IMR-90 (cell line): Measurements from ENCODE around the gene TAOK1. TPM values are rescaled to one million over a fixed set of nuclear protein-coding genes. Genes with fewer than 3 reads are reported as not detected.

ENCODE experiments used
- ATAC-seq: fragments of 200-7000 bp; cut with Tn5 transposase; 2 replicates; pipeline ENCODE4 v1.9.1; 2020; ENCODE audit warnings: low read depth, mild to moderate bottlenecking, moderate library complexity
- BruUV-seq: library from RNA; stranded (reverse); fragments of 400-500 nt; replicated peaks from 2 replicates; lab custom pipeline; 2021; lab: Mats Ljungman, UMichigan
- CTCF ChIA-PET: fragments of 300-600 bp; formaldehyde crosslinking; extraction: SDS; loops from one replicate; lab custom pipeline; 2021; ENCODE audit warnings: antibody characterized with exemption; lab: Yijun Ruan, JAX
- POLR2A ChIA-PET: fragments of 300-600 bp; sonication (Branson Sonifier 250); formaldehyde crosslinking; loops from one replicate; lab custom pipeline; 2022; ENCODE audit warnings: antibody characterized with exemption; ENCODE audit not compliant: unreplicated experiment; lab: Charles Lee
- DNase-seq: peaks from one replicate; pipeline ENCODE4 v3.0.0; 2013
- H2AFZ ChIP-seq: replicated peaks from 2 replicates; pipeline ENCODE3; 2013; ENCODE audit warnings: low read length, mild to moderate bottlenecking; ENCODE audit not compliant: poor library complexity
- H2AK5ac ChIP-seq: 2 replicates; pipeline ENCODE4 v1.6.1; 2013; ENCODE audit warnings: low read depth, low read length, inconsistent platforms
- H2AK9ac ChIP-seq: replicated peaks from 2 replicates; pipeline ENCODE3; 2013; ENCODE audit warnings: mild to moderate bottlenecking, low read depth, low read length, moderate library complexity; ENCODE audit not compliant: poor library complexity
- H2BK120ac ChIP-seq: 2 replicates; pipeline ENCODE4 v1.6.1; 2013; ENCODE audit warnings: low read depth, low read length, inconsistent platforms
- H2BK15ac ChIP-seq: 3 replicates; pipeline ENCODE4 v1.6.1; 2013; ENCODE audit warnings: low read depth, low read length, inconsistent platforms
- H2BK20ac ChIP-seq: 2 replicates; pipeline ENCODE4 v1.6.1; 2013; ENCODE audit warnings: low read depth, mild to moderate bottlenecking, inconsistent platforms, low read length, moderate library complexity
- H2BK5ac ChIP-seq: 2 replicates; pipeline ENCODE4 v1.6.1; 2013; ENCODE audit warnings: mild to moderate bottlenecking, low read depth, low read length, inconsistent platforms; ENCODE audit not compliant: poor library complexity, severe bottlenecking
- H3K14ac ChIP-seq: replicated peaks from 2 replicates; pipeline ENCODE4 v1.6.1; 2013; ENCODE audit warnings: low read depth, low read length, inconsistent platforms
- H3K18ac ChIP-seq: 2 replicates; pipeline ENCODE4 v1.6.1; 2013; ENCODE audit warnings: low read depth, low read length, control low read depth
- H3K23ac ChIP-seq: 2 replicates; pipeline ENCODE4 v1.6.1; 2013; ENCODE audit warnings: low read depth, low read length, inconsistent platforms
- H3K27ac ChIP-seq: 2 replicates; pipeline ENCODE4 v1.5.1; 2013; ENCODE audit warnings: mild to moderate bottlenecking, control low read depth, low read length; ENCODE audit not compliant: insufficient read depth
- H3K27me3 ChIP-seq: 2 replicates; pipeline ENCODE4 v1.6.1; 2013; ENCODE audit warnings: low read length; ENCODE audit not compliant: control insufficient read depth, insufficient read depth
- H3K36me3 ChIP-seq: 2 replicates; pipeline ENCODE4 v1.6.1; 2013; ENCODE audit warnings: low read length, mixed read lengths; ENCODE audit not compliant: control insufficient read depth, insufficient read depth
- H3K4ac ChIP-seq: 2 replicates; pipeline ENCODE4 v1.6.1; 2013; ENCODE audit warnings: low read depth, low read length, inconsistent platforms
- H3K4me1 ChIP-seq: 2 replicates; pipeline ENCODE4 v1.6.1; 2013; ENCODE audit warnings: low read length, mixed read lengths; ENCODE audit not compliant: control insufficient read depth, insufficient read depth
- H3K4me2 ChIP-seq: 2 replicates; pipeline ENCODE4 v1.6.1; 2013; ENCODE audit warnings: low read depth, mild to moderate bottlenecking, control low read depth, low read length, moderate library complexity
- H3K4me3 ChIP-seq: 2 replicates; pipeline ENCODE4 v1.5.1; 2013; ENCODE audit warnings: low read depth, mild to moderate bottlenecking, control low read depth, low read length, moderate library complexity; ENCODE audit not compliant: insufficient read depth
- H3K56ac ChIP-seq: 2 replicates; pipeline ENCODE4 v1.6.1; 2013; ENCODE audit warnings: low read length, inconsistent platforms; ENCODE audit not compliant: insufficient read depth; ENCODE audit errors: extremely low read depth
- H3K79me1 ChIP-seq, 2 experiments: 2 replicates each; pipeline ENCODE4 v1.6.1; 2013; ENCODE audit warnings: low read length in 2 of 2, inconsistent platforms in 1 of 2, low read depth in 1 of 2
- H3K9ac ChIP-seq: 2 replicates; pipeline ENCODE4 v1.6.1; 2013; ENCODE audit warnings: low read depth, low read length, control low read depth
- H3K9me1 ChIP-seq: 2 replicates; pipeline ENCODE4 v1.6.1; 2013; ENCODE audit warnings: low read length, inconsistent platforms; ENCODE audit not compliant: insufficient read depth
- H3K9me3 ChIP-seq: 2 replicates; pipeline ENCODE4 v1.6.1; 2013; ENCODE audit warnings: low read length; ENCODE audit not compliant: control insufficient read depth, insufficient read depth
- H4K20me1 ChIP-seq: 2 replicates; pipeline ENCODE4 v1.6.1; 2013; ENCODE audit warnings: low read length, inconsistent platforms; ENCODE audit not compliant: insufficient read depth
- H4K5ac ChIP-seq: 2 replicates; pipeline ENCODE4 v1.6.1; 2013; ENCODE audit warnings: mild to moderate bottlenecking, low read depth, low read length, control low read depth
- H4K8ac ChIP-seq, 2 experiments: 2 replicates each; pipeline ENCODE4 v1.6.1; 2013; ENCODE audit warnings: low read depth in 2 of 2, low read length in 2 of 2, control low read depth in 1 of 2, inconsistent platforms in 1 of 2
- H4K91ac ChIP-seq: 2 replicates; pipeline ENCODE4 v1.6.1; 2013; ENCODE audit warnings: low read depth, low read length, inconsistent platforms; ENCODE audit not compliant: insufficient read depth
- BHLHE40 ChIP-seq: fragments of 150-350 bp; IDR thresholded peaks from 2 replicates; pipeline ENCODE4 v1.6.1; 2016; ENCODE audit warnings: mild to moderate bottlenecking, low read depth, low read length
- FOS ChIP-seq: fragments of 150-350 bp; IDR thresholded peaks from 2 replicates; pipeline ENCODE4 v1.6.1; 2016; ENCODE audit warnings: low read depth, low read length
- WGBS, 2 experiments: methylation state at CpG; one replicate each; pipeline versions ENCODE4 v1.1.5 to v1.1.7; 2013; ENCODE audit warnings: missing lambda C conversion rate in 2 of 2; ENCODE audit not compliant: insufficient read length in 1 of 2; ENCODE audit errors: extremely low coverage in 2 of 2; 5-methylcytosine and 5-hydroxymethylcytosine counted together
- dilution Hi-C: fragments of 300-500 bp; cut with HindIII; formaldehyde crosslinking; loops from one replicate; pipeline ENCODE4 v1.14.3; 2018; ENCODE audit warnings: low sequenced_read_pairs; ENCODE audit not compliant: unreplicated experiment
- in situ Hi-C: fragments of 300-500 bp; cut with MboI; formaldehyde crosslinking; loops from 3 replicates; pipeline ENCODE4 v1.14.3; 2019; ENCODE audit warnings: low sequenced_read_pairs, inconsistent platforms, mixed read lengths
- intact Hi-C: fragments of 100-400 bp; cut with micrococcal nuclease; formaldehyde crosslinking; loops from 2 replicates; pipeline ENCODE4 v1.10.0; 2022
- polyA plus RNA-seq, 3 experiments: library from polyadenylated mRNA; depleted of rRNA; stranded (reverse); fragments of >200 nt; gene quantifications; 2 replicates each; pipeline ENCODE4 v1.2.3, GENCODE V29; 2012; ENCODE audit warnings: low replicate concordance in 1 of 3
- total RNA-seq: library from RNA; depleted of rRNA; stranded (reverse); fragments of >200 nt; gene quantifications from 2 replicates; pipeline ENCODE4 v1.2.3, GENCODE V29; 2012

TAOK1 gene
- total and polyA plus RNA-seq, 2 of the 4 experiments (the other 2 are of a cell fraction) = 9.8 to 91.8 TPM

GRCh38 chr17:29588562-29589411 is 198.6 kb downstream of the TAOK1 start:
- Histone ChIP-seq H3K9ac (peak overlapping the region; percentile 76), H3K14ac (peak overlapping the region; percentile 77), H2BK15ac (no peak overlapping the region), H3K27me3 (no peaks in the 10 kb centered on the region), H3K4me1 (peaks cover 44% of the 10 kb centered on the region), H3K56ac (0 out of 2 replicates have a peak overlapping the region, but pooled peaks have one; percentile 18), H2BK20ac (no peak overlapping the region), H2AK9ac (peak overlapping the region; percentile 93), H2BK120ac (no peak overlapping the region), H3K27ac (peak overlapping the region; percentile 59), H3K23ac (peak overlapping the region; percentile 79), H3K18ac (no peak overlapping the region), H3K4ac (peak overlapping the region; percentile 77), H4K5ac (no peak overlapping the region), H3K4me2 (peak overlapping the region; percentile 92), H4K8ac (peak overlapping the region in 1 of 2 experiments; percentile 30; a peak in 2 of 4 replicates), H4K20me1 (peaks cover 56% of the 10 kb centered on the region), H3K79me1 (peaks cover 26 to 63% of the 10 kb centered on the region in 2 experiments), H3K9me1 (peaks cover 25% of the 10 kb centered on the region), H3K4me3 (peak overlapping the region; percentile 85), H2BK5ac (peak overlapping the region; percentile 43), H2AK5ac (peak overlapping the region; percentile 73), H2AFZ (peak overlapping the region; percentile 80), H3K36me3 (no peaks in the 10 kb centered on the region), H4K91ac (peak overlapping the region; percentile 21; the same call in 1 of the 2 replicates), H3K9me3 (no peaks in the 10 kb centered on the region)
- CTCF ChIA-PET = interaction anchor here (1.1 kb wide), 1 partner anchor 16 kb away, joined by 3 read pairs; no protein-coding TSS in a partner anchor
- BruUV-seq = no TSS peak
- intact Hi-C loops = loop anchor here (1.0 kb wide), 2 partner anchors 8 to 294 kb away; partner anchors contain the start of gene NUFIP2
- DNase-seq (peak; percentile 29), ATAC-seq (peak; percentile 8)
- 1% methylated on average over 16 of the region's 72 CpGs; no CpG with 5 or more reads in 1 of the 2 experiments for WGBS, 2 experiments
- TF ChIP-seq FOS (no peak), BHLHE40 (peak; percentile 23; the same call in 1 of the 2 replicates)
- dilution Hi-C loops = no loop called here
- POLR2A ChIA-PET = no interaction called here
- in situ Hi-C loops = no loop called here
